Measurements from ENCODE around the gene SPTB.

DNA sequence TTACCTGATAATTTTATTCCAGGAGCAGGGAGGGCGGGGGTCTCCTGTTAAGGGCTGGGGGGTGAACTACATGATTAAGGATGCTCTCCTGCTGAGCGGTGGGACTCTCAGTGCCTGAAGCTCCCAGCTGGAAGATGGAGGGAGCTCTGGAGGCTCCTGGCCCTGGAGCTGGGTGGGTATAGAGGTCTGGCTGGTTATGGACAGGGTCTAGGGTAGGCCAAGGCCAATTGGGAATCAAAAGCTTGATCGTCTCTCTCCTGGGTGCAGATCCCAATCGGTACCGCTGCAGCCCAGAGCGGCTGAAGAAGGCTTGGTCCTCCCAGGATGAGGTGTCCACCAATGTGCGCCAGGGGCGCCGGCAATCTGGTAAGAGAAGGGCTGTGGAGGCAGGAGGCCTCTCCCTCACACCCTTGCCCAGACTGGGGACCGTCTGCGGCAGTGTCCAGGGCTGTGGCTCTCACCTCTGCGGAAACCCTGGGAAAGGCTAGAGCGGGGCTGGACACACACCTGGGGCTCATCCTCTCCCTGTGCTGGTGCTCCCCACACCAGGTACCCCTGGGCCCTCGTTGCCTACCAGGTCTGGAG, 147.1 kb downstream of the SPTB start:
- TF ChIP-seq CTCF (IDR thresholded peaks at IDR 0.05 in 8 of 11, conservative IDR thresholded peaks at IDR 0.05 in 3 of 11), result no peak
- TF ChIP-seq POLR2A (IDR thresholded peaks at IDR 0.05), result no peak
